WTC11 (cell line): Measurements from ENCODE around the gene CD68. TPM values are rescaled to one million over a fixed set of nuclear protein-coding genes. Genes with fewer than 3 reads are reported as not detected.

Experiments used
- ATAC-seq: fragments of 200-7000 bp; cut with Tn5 transposase; 2 replicates; pipeline ENCODE4 v1.10.0; 2021; ENCODE audit warnings: mild to moderate bottlenecking, moderate library complexity
- CTCF ChIA-PET: fragments of 300-600 bp; sonication (Branson Sonifier 250); formaldehyde crosslinking; loops from one replicate; lab custom pipeline; 2021; ENCODE audit warnings: antibody characterized with exemption; lab: Charles Lee
- POLR2A ChIA-PET: fragments of 350-600 bp; sonication (Branson Sonifier 250); formaldehyde crosslinking; loops from one replicate; lab custom pipeline; 2021; ENCODE audit warnings: antibody characterized with exemption; lab: Charles Lee
- DNase-seq: peaks from one replicate; pipeline ENCODE4 v3.0.0; 2021; ENCODE audit warnings: low spot score
- H3K27ac Mint-ChIP-seq: 2 replicates; pipeline ENCODE4 v1.8.0; 2021; ENCODE audit warnings: mixed read lengths
- H3K27me3 Mint-ChIP-seq: 2 replicates; pipeline ENCODE4 v1.8.0; 2021; ENCODE audit warnings: low read depth, mild to moderate bottlenecking, moderate library complexity, mixed read lengths
- H3K36me3 Mint-ChIP-seq: 2 replicates; pipeline ENCODE4 v1.8.0; 2021; ENCODE audit warnings: mixed read lengths
- H3K4me1 Mint-ChIP-seq: 2 replicates; pipeline ENCODE4 v1.8.0; 2022; ENCODE audit warnings: mixed read lengths
- H3K4me3 Mint-ChIP-seq: 2 replicates; pipeline ENCODE4 v1.8.0; 2021; ENCODE audit warnings: mild to moderate bottlenecking, moderate library complexity, mixed read lengths
- H3K9me3 Mint-ChIP-seq: 2 replicates; pipeline ENCODE4 v1.8.0; 2021; ENCODE audit warnings: mixed read lengths
- ARID4B ChIP-seq: sonication (generic); formaldehyde crosslinking; IDR thresholded peaks from 2 replicates; pipeline ENCODE4 v1.8.0; 2023; ENCODE audit warnings: missing genetic modification reagents, mild to moderate bottlenecking, borderline replicate concordance
- ATF2 ChIP-seq: sonication (generic); formaldehyde crosslinking; IDR thresholded peaks from 2 replicates; pipeline ENCODE4 v1.8.1; 2022; ENCODE audit warnings: low read depth, missing genetic modification reagents, borderline replicate concordance
- CDX4 ChIP-seq: fragments of 250-450 bp; sonication (Bioruptor Pico); IDR thresholded peaks from 2 replicates; pipeline ENCODE4 v1.9.0; 2021; ENCODE audit warnings: moderate library complexity, mild to moderate bottlenecking, inconsistent platforms, borderline replicate concordance
- ETV6 ChIP-seq: sonication (generic); formaldehyde crosslinking; IDR thresholded peaks from 2 replicates; pipeline ENCODE4 v1.8.1; 2022; ENCODE audit warnings: mild to moderate bottlenecking, missing genetic modification reagents
- FOXK1 ChIP-seq: sonication (generic); formaldehyde crosslinking; IDR thresholded peaks from 2 replicates; pipeline ENCODE4 v1.8.0; 2022; ENCODE audit warnings: mild to moderate bottlenecking, moderate library complexity, missing genetic modification reagents
- GRHL2 ChIP-seq: fragments of 250-450 bp; sonication (Bioruptor Pico); IDR thresholded peaks from 2 replicates; pipeline ENCODE4 v1.8.0; 2022; ENCODE audit warnings: mild to moderate bottlenecking, moderate library complexity; ENCODE audit not compliant: insufficient replicate concordance, severe bottlenecking
- MYBL2 ChIP-seq: sonication (generic); formaldehyde crosslinking; IDR thresholded peaks from 2 replicates; pipeline ENCODE4 v1.8.1; 2023; ENCODE audit warnings: mild to moderate bottlenecking, moderate library complexity, missing genetic modification reagents
- NFE2L1 ChIP-seq: sonication (generic); formaldehyde crosslinking; IDR thresholded peaks from 2 replicates; pipeline ENCODE4 v1.8.1; 2023; ENCODE audit warnings: missing genetic modification reagents
- PRDM15 ChIP-seq: sonication (generic); formaldehyde crosslinking; IDR thresholded peaks from 2 replicates; pipeline ENCODE4 v1.8.0; 2022; ENCODE audit warnings: missing genetic modification reagents
- RORB ChIP-seq: fragments of 250-450 bp; sonication (Bioruptor Pico); IDR thresholded peaks from 2 replicates; pipeline ENCODE4 v1.9.0; 2021; ENCODE audit warnings: mild to moderate bottlenecking
- SMAD3 ChIP-seq: sonication (generic); formaldehyde crosslinking; IDR thresholded peaks from 2 replicates; pipeline ENCODE4 v1.8.0; 2022; ENCODE audit warnings: missing genetic modification reagents, mild to moderate bottlenecking, borderline replicate concordance
- USF2 ChIP-seq: sonication (generic); formaldehyde crosslinking; IDR thresholded peaks from 2 replicates; pipeline ENCODE4 v1.8.1; 2023; ENCODE audit warnings: mild to moderate bottlenecking, missing genetic modification reagents, moderate library complexity
- ZNF263 ChIP-seq: sonication (generic); formaldehyde crosslinking; IDR thresholded peaks from 2 replicates; pipeline ENCODE4 v1.8.1; 2022; ENCODE audit warnings: low read depth, mild to moderate bottlenecking, moderate library complexity, missing genetic modification reagents
- ZNF671 ChIP-seq: fragments of 250-450 bp; sonication (Bioruptor Pico); IDR thresholded peaks from 2 replicates; pipeline ENCODE4 v1.8.0; 2021; ENCODE audit warnings: mild to moderate bottlenecking
- total RNA-seq: library from RNA; stranded (reverse); gene quantifications from 3 replicates; pipeline ENCODE4 v1.2.3, GENCODE V29; 2021
- TF ChIP-seq, protein P1 (sequence below): sonication (generic); formaldehyde crosslinking; IDR thresholded peaks from 2 replicates; pipeline ENCODE4 v1.8.0; 2022; ENCODE audit warnings: mild to moderate bottlenecking, missing genetic modification reagents
- TF ChIP-seq, protein P2 (sequence below): sonication (generic); formaldehyde crosslinking; conservative IDR thresholded peaks from 2 replicates; pipeline ENCODE4 v1.8.1; 2022; ENCODE audit warnings: mild to moderate bottlenecking, missing genetic modification reagents
- TF ChIP-seq, protein P3 (sequence below): sonication (generic); formaldehyde crosslinking; IDR thresholded peaks from 2 replicates; pipeline ENCODE4 v1.8.0; 2022; ENCODE audit warnings: mild to moderate bottlenecking, missing genetic modification reagents

Gene CD68
- total RNA-seq, 1 experiment from 2014 or later, result 0.72 TPM

DNA sequence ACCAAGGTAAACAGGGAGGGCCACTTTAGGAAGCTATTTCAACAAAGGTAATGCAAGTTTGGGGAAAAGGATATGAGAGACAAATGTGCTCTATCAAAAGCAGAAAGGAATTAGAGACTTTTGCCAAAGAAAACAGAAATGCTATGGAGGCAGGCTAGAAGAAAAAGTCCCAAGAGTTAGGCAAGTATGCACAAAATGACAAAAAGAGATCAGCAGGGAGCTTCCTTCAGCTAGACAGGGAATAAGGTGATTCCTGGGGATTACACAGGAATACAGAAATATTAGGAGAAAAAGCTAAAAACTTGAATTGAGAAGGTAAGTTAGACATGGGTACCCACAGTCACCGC, 32.8 kb downstream of the CD68 start:
- Mint-ChIP-seq H3K27me3 (no peaks in the 10 kb centered on the region), H3K9me3 (no peaks in the 10 kb centered on the region), H3K36me3 (peaks cover 6% of the 10 kb centered on the region; the same call in 1 of the 2 replicates), H3K27ac (no peak overlapping the region; the same call in 1 of the 2 replicates), H3K4me3 (peak overlapping the region; percentile 83), H3K4me1 (peaks cover 22% of the 10 kb centered on the region)
- ChIA-PET POLR2A (interaction anchor here (0.7 to 1.2 kb wide), 4 partner anchors 48 to 116 kb away, joined by 3 to 9 read pairs (median 6); no protein-coding TSS in a partner anchor), CTCF (interaction anchor here (0.6 to 4.2 kb wide), 4 partner anchors 23 to 52 kb away, joined by 3 to 20 read pairs (median 3); partner anchors contain the start of genes ATP1B2 and SOX15)
- DNase-seq, result no peak
- no peak for ATAC-seq
- TF ChIP-seq RORB (CRISPR knock-in tag) (no peak), CDX4 (CRISPR knock-in tag) (no peak), ZNF671 (CRISPR knock-in tag) (no peak), ARID4B (CRISPR knock-in tag) (no peak), NFE2L1 (CRISPR knock-in tag) (no peak), GRHL2 (CRISPR knock-in tag) (no peak), SMAD3 (CRISPR knock-in tag) (no peak), MYBL2 (CRISPR knock-in tag) (no peak), PRDM15 (CRISPR knock-in tag) (no peak), ATF2 (no peak), ETV6 (no peak), FOXK1 (no peak), ZNF263 (CRISPR knock-in tag) (no peak), USF2 (no peak)
- TF ChIP-seq, protein P1, sequence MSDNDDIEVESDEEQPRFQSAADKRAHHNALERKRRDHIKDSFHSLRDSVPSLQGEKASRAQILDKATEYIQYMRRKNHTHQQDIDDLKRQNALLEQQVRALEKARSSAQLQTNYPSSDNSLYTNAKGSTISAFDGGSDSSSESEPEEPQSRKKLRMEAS (CRISPR knock-in tag), result no peak
- TF ChIP-seq, protein P2, sequence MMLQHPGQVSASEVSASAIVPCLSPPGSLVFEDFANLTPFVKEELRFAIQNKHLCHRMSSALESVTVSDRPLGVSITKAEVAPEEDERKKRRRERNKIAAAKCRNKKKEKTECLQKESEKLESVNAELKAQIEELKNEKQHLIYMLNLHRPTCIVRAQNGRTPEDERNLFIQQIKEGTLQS (CRISPR knock-in tag), result no peak
- TF ChIP-seq, protein P3, sequence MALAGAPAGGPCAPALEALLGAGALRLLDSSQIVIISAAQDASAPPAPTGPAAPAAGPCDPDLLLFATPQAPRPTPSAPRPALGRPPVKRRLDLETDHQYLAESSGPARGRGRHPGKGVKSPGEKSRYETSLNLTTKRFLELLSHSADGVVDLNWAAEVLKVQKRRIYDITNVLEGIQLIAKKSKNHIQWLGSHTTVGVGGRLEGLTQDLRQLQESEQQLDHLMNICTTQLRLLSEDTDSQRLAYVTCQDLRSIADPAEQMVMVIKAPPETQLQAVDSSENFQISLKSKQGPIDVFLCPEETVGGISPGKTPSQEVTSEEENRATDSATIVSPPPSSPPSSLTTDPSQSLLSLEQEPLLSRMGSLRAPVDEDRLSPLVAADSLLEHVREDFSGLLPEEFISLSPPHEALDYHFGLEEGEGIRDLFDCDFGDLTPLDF, result no peak
